SU-DHL-6 (cell line): ENCODE data around the gene SLC9A3.

Experiments
- EZH2phosphoT487 ChIP-seq: fragments of 200-600 bp; sonication (generic), shearing (Covaris generic); conservative IDR thresholded peaks from 2 replicates; pipeline ENCODE4 v1.6.1; 2018; ENCODE audit warnings: mild to moderate bottlenecking, antibody characterized with exemption, low read length, moderate library complexity, mixed read lengths
- TF ChIP-seq, protein P1 (sequence below): fragments of 200-600 bp; sonication (generic); IDR thresholded peaks from one replicate; pipeline ENCODE4 v1.5.1; 2017; ENCODE audit warnings: antibody characterized with exemption, mild to moderate bottlenecking, low read length, moderate library complexity; ENCODE audit not compliant: insufficient read depth, poor library complexity, severe bottlenecking

DNA sequence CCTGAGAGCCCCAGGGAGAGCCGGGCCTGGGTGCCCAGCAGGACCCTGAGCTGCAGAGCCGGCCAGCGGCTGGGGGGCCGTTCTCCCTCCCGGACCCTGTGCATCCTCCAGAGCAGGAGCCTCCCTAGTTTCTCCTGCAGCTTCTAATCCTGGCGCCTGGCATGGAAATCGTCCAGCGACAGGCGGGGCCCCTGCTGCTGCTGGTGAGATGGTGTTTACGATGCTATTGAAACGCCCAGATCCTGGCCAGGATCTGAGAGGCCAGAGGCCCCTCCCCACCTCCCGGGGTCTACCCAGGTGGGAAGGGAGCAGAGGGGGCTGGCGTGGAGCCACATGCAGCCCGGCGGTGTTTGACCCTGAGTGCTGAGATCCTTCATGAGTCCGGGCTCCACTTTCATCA lies 49.7 kb upstream of the SLC9A3 start:
- TF ChIP-seq, protein P1, sequence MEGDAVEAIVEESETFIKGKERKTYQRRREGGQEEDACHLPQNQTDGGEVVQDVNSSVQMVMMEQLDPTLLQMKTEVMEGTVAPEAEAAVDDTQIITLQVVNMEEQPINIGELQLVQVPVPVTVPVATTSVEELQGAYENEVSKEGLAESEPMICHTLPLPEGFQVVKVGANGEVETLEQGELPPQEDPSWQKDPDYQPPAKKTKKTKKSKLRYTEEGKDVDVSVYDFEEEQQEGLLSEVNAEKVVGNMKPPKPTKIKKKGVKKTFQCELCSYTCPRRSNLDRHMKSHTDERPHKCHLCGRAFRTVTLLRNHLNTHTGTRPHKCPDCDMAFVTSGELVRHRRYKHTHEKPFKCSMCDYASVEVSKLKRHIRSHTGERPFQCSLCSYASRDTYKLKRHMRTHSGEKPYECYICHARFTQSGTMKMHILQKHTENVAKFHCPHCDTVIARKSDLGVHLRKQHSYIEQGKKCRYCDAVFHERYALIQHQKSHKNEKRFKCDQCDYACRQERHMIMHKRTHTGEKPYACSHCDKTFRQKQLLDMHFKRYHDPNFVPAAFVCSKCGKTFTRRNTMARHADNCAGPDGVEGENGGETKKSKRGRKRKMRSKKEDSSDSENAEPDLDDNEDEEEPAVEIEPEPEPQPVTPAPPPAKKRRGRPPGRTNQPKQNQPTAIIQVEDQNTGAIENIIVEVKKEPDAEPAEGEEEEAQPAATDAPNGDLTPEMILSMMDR, result no peak
- no peak for TF ChIP-seq EZH2phosphoT487
